ENCODE measurements around the gene PPP2R5C. TPM values are rescaled to one million over a fixed set of nuclear protein-coding genes. Genes with fewer than 3 reads are reported as not detected.
A peak's percentile ranks its signal among the peaks of the same experiment; 100 is the strongest.

Gene PPP2R5C
- total and polyA plus RNA-seq, 9 of the 15 experiments (the other 6 are each of a cell fraction or from before 2014, with no cell fraction given), result 284 to 617 (median 395) TPM

DNA sequence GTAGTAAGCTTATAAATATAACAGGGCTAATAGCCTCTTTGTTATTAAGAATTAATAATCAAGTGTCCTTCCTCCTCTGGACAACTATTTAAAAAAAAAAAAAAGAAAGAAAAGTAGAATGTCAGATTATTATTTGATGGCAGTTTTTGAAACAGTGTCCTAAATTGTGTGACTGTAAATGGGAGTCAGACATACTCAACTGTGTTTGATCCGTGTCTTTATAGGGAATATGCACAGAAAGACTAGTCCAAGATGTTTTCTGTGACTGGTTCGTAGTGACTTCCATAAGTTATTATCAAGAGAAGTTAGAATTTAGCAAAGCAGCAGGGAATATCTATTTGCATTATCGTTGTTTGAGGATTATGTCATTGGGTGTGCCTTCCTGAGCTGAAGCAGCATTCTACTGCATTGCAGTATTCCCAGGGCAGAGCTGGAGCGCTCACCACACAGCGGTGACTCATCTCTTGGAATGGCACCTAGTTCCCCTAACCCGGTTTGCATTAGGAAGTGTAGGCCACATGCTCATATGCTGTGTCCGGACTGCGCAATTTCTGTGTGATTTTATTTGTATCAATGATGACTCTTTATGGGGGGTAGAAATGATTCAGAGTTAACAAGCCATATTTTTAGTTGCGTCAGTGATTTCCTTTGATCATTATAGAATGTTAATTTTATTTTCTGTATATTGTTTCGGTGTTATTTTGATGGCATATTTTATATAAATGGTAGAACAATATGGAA, 210.8 kb downstream of the PPP2R5C start (continued):
- TF ChIP-seq FOXO4 (CRISPR knock-in tag; IDR thresholded peaks at IDR 0.05) (no peak), NR3C1 (CRISPR knock-in tag; IDR thresholded peaks at IDR 0.05) (no peak), RAD21 (CRISPR knock-in tag; conservative IDR thresholded peaks at IDR 0.05 in 1 of 2, IDR thresholded peaks at IDR 0.05 in 1 of 2) (0 out of 4 replicates have a peak, but pooled peaks of 1 of the 2 experiments have one; percentile 3), ZSCAN29 (IDR thresholded peaks at IDR 0.05) (no peak), ZBTB1 (CRISPR knock-in tag; IDR thresholded peaks at IDR 0.05; ENCODE audit: borderline replicate concordance, low read depth) (no peak), PURB (CRISPR knock-in tag; IDR thresholded peaks at IDR 0.05; ENCODE audit: low read depth) (no peak), NCOA1 (IDR thresholded peaks at IDR 0.05; ENCODE audit: low read depth) (no peak), EP300 (IDR thresholded peaks at IDR 0.05; ENCODE audit: low read length) (0 out of 2 replicates have a peak, but pooled peaks have one; percentile 22), THAP12 (CRISPR knock-in tag; IDR thresholded peaks at IDR 0.05) (no peak), ZNF79 (CRISPR knock-in tag; IDR thresholded peaks at IDR 0.05; ENCODE audit: low read depth) (no peak), KDM5B (IDR thresholded peaks at IDR 0.05; ENCODE audit: insufficient replicate concordance, low read depth, low read length) (no peak), POLR2AphosphoS2 (IDR thresholded peaks at IDR 0.05; ENCODE audit: low read length) (no peak), TGIF2 (CRISPR knock-in tag; IDR thresholded peaks at IDR 0.05) (no peak), FOXK1 (CRISPR knock-in tag; IDR thresholded peaks at IDR 0.05; ENCODE audit: borderline replicate concordance) (no peak), DPF2 (IDR thresholded peaks at IDR 0.05) (peak; percentile 70), ZNF717 (CRISPR knock-in tag; IDR thresholded peaks at IDR 0.05) (no peak), BCOR (IDR thresholded peaks at IDR 0.05) (no peak), HNRNPK (IDR thresholded peaks at IDR 0.05; ENCODE audit: low read depth, low read length, poor library complexity, severe bottlenecking) (no peak), ZNF24 (IDR thresholded peaks at IDR 0.05) (no peak), PHB2 (IDR thresholded peaks at IDR 0.05; ENCODE audit: low read depth) (no peak), MTA3 (IDR thresholded peaks at IDR 0.05; ENCODE audit: borderline replicate concordance) (no peak), RFX5 (IDR thresholded peaks at IDR 0.05; ENCODE audit: low read depth, low read length) (no peak), ZNF12 (CRISPR knock-in tag; IDR thresholded peaks at IDR 0.05) (no peak), RFX1 (IDR thresholded peaks at IDR 0.05) (no peak), ZNF124 (CRISPR knock-in tag; IDR thresholded peaks at IDR 0.05) (no peak), TAF9B (IDR thresholded peaks at IDR 0.05; ENCODE audit: partially characterized antibody) (peak; percentile 40)
- TF ChIP-seq, protein P1, sequence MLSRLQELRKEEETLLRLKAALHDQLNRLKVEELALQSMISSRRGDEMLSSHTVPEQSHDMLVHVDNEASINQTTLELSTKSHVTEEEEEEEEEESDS (CRISPR knock-in tag; IDR thresholded peaks at IDR 0.05), result no peak
- TF ChIP-seq, protein P2, sequence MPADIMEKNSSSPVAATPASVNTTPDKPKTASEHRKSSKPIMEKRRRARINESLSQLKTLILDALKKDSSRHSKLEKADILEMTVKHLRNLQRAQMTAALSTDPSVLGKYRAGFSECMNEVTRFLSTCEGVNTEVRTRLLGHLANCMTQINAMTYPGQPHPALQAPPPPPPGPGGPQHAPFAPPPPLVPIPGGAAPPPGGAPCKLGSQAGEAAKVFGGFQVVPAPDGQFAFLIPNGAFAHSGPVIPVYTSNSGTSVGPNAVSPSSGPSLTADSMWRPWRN (IDR thresholded peaks at IDR 0.05; ENCODE audit: low read depth), result no peak
